ENCODE measurements around the gene COL11A1.
"Not testable (repeated sequence)": the region's sequence is repeated elsewhere in the genome, so short reads cannot be mapped to it uniquely, and the experiment has no call there.

COL11A1 gene

DNA sequence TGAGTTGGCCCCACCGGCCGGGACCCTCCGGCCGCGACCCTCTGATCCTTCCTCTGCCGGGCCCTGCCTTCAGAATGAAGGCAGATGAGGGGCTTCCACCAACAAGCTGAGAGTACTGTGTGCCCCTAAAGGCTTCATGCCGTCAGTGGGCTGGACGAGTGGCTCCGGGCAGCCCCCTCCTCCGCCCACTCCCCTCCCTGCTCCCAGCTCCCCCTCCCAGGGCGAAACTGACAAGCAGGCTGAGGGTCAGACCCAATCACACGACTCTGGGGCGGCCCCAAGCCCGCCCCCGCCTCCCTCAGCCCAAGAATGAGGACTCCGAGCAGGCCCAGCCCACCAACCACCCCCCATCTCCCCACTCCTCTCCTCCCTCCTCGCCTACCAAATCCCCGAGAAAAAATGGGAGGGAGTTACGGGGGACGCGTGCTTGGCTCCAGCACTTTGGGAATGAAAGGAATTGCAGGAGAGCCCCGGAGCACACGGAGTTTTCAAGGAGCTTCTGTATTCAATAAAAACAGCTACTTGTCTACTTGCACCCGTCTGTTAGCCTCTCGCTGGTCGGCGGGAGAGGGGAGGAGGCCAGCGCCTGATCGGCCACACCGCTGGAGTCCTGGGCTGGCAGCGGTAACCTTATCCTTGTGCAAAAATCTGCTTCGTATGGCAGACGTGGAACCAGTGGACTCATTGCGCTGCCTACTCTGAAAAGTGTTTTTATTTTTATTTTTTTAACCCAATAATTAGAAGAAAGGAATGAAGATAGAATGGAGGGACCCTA is at the start of gene COL11A1:
Gene COL11A1, minus strand, starts transcription at position 147 of the 775 bp plus-strand sequence. CDS start 344 bp downstream, outside the sequence.
- DNase-seq = peak in 42 of 56 donors; percentile 12 to 71 (median 40)

DNA sequence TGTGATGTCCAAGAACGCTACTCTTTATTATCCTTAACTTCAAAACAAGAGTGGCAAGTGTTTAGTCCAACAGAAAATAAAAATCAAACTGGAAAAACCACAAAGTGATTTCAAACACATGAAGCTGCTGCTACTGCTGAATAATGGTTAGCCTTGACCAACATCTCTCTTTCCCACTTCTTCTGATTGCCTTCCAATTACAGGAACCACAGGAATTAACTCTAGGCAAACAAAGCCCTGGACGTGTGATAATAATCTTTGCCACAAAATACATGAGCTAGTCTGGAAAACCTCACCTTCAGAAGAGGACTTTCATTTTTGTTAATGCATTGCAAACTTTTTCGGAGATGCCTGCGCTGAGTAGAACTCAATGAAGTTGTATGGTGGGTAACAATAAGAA is 48.6 kb upstream of the COL11A1 start:
- DNase-seq = no peak

DNA sequence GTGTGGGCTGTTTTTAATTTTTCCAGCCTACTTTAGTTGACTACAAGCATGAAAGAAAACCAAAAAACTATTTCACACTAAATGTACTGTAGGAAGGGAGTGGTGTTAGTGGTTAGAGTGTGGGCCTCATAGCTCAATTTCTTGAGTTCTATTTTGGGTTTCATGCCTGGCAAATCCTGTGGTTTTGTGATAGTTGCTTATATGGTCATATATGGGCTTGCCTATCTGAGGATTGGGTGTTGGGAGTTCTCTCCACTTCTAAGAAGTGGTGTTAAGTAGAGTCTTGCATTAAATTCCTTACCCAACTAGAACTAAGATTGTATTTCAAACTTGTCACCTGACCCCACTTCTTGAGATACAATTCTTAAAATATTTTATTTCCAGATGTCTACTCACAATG is 37.8 kb upstream of the COL11A1 start:
- no peak for DNase-seq

DNA sequence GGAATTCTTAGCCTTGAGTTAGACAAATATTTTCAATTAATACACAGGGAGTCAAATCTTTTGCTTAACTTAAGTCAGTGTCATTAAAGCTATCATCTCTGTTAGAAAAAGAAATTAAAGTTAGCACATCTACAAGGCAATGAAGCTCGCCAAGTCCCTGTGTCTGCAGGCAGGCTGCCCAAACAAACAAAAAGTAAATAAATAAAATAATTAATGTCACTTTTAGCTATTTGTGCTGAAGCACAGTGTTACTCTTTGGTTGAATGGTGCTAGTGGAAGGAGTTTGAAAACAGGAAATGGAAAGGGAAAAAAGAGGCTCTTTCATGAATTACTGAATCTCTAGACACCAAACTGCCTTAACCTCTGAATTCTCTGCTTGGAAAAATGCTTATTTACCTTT is 37.1 kb upstream of the COL11A1 start:
- DNase-seq = no peak

DNA sequence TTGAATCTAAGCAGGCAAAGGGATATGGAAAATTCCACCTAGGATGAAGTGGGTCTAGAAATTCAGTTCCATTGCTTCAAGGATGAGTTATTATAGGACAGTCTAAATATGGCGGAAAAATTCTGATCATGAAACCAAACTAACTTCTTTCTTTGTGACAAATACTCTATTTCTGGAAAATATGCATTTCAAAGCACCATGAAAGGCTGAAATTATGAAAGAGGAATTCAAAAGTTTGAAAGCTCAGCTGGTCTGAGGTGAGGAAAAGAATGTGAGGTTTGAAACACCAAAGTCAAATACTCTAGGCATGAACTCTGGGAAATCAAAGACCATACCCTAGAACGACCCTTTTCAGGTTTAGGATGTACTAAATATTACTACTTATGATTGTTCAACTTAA is 36.4 kb upstream of the COL11A1 start:
- no peak for DNase-seq

DNA sequence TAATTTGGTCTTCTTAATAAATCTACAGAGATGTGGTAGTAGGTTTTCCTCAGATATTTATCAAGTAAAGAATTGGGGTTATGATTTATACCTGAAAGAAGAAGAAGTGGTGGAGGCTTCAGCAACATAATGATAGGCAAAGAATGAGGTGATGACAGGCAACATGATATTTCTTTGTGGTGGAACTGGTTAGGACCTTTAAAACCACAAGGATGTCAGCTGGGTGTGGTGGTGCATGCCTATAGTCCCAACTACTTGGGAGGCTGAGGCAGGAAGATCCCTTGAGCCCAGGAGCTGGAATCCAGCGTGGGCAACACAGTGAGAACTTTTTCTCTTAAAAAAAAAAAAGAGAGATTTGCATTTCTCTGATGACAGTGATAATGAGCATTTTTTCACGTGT is 34.1 kb upstream of the COL11A1 start:
- no peak for DNase-seq

DNA sequence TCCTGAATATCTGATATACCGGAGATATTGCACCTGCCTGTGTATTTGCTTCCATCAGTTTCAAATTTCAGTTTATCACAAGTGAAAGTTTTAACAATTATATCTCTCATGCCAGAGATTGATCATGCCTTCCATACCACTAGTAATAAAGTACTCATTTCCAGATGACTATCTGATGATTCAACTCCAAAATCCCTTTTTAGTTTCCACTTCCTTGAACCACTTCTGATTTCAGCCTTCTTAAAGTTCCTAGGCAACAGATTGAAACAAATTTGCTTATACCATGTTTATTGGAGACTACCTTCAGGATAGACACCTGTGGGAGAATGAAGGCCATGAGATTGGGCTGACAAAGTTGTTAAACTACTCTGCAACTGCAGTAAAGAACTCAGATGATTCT is 21.5 kb upstream of the COL11A1 start:
- no peak for DNase-seq

DNA sequence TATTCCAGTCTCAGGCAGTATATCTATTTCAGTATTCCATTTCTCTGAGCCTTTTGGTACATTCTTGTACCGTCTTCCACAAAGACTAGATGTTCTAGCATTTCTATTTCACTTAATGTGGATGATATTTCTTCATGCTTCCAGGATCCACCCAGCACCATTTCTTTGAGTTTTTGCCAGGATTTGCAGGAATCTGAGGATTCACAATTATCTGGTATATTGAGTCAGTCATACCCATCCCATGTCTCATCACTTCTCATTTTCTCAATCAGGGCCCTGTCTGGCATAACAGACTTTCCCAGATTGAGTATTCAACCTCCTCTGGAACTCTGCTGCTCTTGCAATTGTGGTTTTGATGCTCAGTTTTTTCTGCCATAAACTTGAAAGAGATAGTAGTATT is 20.9 kb upstream of the COL11A1 start:
- DNase-seq = no peak

DNA sequence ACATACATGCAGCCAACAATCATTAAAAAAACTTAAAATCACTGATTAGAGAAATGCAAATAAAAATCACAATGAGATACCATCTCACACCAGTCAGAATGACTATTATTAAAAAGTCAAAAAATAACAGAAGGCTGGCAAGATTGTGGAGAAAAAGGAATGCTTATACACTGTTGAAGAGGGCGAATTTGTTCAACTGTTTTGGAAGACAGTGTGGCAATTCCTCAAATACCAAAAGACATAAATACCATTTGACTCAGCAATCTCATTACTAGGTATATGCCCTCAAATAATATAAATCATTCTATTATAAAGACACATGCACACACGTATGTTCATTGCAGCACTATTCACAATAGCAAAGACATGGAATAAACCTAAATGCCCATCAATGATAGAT is 19.9 kb upstream of the COL11A1 start:
- DNase-seq = not testable (repeated sequence)

DNA sequence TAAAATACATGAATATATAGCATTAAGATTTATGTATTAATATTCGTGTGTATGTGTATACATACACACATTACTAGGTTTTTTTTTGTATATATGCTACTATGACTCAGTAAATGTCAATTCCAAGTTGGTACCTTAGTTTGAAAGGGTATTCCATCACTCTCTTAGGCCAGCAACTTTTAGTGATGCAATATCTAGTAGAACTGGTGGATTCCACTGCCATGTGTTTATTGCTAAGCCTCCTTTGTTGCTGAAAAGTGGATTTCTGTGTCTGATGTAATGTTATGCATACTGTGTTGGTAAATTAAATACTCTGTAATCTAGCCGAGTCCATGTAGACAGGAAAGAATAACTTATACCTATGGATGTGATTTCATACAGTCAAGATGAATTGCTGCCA is 16.9 kb upstream of the COL11A1 start:
- DNase-seq = no peak

DNA sequence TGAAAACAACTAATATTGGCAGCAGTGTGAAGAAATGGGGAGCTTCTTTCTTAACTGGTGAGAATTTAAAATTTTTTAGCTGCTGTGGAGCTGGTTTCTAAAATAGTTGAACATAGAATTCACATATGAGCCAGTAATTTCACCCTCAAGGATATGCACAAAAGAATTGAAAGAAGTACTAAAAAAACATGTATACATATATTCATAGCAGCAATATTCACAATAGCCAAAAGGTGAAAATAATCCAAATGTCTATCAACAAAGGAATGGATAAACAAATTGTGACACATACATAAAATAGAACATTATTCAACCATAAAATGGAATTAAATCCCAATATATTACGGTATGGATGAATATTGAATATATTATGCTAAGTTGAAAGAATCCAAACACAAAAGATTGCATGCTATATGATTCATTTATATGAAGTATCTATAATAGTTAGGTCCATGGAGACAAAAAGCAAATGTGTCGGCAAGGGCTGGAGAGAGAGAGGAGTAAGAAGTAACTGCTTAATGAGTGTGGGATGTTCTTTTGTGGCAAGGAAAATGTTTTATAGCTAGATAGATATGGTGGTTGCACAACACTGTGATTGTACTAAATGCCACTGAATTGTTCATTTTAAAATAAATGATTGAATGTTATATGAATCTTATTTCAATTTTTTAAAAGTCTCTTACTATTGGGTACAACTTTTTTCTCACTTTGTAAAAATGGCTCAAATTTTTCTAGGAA is 14.8 kb upstream of the COL11A1 start:
- DNase-seq = no peak

DNA sequence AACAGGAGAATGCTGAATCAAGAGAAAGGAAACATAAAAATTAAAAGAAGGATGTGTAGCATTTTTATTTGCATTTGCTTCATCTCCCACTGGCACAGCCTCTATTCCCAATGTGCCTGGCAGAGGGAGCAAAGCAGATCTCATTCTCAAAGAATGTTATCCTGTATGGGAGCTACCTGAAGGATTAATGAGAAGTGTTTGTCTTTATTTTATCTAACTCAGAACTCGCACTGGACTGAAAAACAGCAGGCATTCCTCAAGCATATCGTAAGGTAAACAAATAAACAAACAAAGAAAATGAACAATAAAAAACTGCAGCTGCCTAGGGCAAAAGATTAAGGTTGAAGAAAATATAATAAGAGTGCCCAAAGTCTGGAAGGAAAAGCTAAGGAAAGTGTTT is 12.7 kb upstream of the COL11A1 start:
- DNase-seq = no peak

DNA sequence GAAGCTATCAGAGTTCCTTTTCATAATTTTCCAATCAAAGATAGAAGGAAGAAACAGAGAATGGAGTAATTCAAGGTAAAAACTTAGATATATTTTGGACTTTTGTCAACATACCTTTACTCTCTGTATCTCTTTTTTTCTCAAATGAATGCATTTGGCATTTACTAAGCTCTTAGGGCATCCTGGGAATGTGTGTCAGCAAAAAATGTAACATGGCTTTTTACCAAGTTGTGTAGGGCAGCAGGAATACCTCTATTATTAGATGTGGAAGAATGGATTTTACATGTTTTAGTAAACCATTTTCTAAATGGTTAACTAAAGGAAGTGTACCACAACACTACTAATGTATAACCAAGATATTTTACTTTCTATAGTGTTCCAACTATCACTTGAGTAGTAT is 4.2 kb upstream of the COL11A1 start:
- DNase-seq = no peak

DNA sequence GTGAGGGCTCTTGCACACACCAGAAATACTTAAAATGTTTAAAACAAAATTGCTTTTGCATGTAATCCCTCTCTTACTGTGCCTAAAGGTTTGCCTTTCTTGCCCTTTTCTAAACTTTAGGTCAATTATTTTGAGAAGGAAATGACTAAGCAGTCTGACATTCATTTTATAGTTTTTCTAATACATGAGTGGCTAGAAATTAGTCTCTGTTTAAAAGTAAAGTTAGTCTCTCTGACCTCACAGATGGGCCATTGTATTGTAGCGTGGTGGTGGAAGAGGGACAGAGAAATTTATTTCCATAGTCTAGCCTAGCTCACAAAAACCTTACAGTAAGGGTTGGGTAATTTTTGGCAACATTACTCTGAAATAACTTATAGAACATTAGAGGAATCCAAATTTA is 3.6 kb upstream of the COL11A1 start:
- DNase-seq = no peak

DNA sequence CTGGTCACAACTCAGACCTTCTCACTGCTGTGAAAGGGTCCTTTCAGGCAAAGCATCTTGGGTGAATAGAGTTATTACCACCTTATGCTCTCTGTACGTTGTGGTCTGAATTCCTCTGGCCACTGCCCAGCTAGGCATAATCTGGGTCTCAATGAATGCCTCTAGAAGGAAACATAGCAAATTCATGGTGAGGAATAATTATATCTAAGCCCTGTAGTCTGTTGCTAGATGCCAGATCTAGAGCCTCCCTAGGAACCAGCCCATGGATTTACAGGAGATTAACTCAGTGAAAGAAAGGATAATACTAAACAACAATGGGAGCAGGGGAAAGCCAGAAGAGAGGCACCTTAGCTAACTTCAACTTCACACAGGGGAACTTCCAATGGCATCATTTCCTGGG is 2.4 kb upstream of the COL11A1 start:
- no peak for DNase-seq

DNA sequence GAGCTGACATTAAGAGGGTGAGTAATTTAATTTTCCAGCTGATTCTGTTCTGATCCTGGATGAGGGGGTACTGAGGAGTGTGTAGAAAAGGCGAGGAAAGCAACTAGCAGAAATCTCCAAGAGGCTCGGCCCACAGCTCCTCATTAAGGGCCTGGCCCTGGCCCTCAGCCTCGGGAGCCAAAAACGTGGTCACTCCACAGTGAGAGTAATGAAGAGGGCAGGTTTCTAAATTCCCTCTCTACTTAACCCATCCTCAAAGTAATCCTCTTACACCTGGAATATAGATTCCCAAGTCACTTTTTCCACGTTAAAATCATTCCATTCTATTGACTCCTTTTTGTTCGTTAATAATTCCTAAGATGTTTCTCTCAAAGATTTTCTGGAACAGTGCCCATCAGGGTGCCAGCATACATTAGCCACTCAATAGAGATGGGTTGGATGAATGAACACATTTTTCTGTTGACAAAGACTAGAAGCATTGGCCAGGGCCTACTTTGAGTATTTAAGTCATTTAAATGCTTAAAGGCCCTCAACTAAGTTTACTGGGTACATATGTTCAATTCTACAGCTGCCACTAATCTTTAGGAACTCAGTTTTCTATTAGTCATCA is 1.1 kb upstream of the COL11A1 start:
- DNase-seq = peak in 6 of 56 donors; percentile 1 to 33 (median 14)

DNA sequence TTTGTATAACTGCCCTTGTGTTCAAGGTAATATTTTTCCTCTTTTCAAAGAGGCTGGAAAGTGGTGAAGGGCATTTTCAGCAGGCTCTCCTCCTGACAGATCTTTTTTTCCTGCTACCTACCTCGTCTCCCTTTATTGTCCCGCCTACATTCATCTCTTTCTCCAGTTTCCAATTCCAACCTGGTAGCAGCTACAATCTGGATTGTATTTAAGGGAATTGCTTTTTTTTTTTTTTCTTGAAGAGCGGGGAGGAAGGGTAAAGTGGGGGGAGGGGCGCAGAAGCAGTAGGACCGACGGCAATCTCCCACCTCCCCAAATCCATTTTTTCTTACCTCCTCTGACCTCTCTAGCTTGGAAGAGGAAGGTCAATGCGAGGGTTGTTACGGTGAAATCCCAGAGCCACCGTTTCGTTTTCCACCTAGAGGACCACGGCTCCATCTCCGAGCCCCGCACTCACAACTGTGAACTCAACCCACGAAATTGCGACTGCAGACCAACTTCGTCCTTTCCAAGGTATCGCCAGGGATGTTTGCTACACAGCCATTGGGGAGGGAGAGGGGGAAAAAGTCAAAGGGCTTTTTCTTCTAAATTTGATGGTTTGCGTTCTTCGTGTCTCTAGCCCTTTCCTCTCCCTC is 464 bp downstream of the COL11A1 start:
- DNase-seq = peak in 3 of 56 donors; percentile 23 to 27 (median 25)

DNA sequence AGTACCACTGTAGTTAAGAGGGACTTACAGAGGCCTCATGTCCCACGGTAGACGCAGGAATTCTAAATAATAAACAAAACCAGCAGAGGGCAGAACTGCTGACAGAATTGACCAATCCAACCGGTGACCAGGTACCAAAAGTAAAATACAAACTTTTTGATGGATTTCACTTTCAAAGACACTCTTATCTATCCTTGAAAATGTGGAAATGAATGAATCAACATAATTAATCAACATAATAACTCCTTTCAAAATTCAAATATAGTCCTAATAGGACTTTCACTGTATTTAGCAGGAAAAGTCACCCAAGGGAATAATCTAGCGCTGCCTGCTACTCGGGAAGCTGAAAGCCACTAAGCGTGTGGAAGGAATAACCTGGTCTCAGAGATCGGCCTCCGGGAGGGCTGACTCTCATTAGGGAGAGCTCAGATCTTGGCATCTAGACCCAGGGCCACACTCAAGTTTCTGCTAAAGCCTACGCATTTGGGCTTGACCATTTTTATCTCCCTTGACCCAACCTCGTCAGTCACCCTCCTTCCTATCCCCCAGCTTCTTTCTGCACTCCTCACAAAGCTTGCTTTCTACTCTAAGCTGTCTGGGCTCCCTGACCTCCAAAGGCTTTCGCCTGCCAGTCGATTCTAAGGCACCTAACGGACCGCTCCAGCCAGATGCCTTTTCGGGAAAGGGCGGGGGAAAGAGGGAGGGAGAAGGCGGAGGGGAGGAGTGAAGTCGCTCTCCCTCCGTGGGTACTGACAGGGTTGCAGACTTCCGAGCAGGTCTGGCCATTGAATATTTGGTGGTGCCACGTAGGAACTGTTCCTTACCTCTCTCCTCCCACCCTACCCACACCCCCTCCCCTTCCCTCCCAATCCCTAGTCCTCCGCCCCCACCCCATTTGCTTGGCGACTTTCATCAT is 1.6 kb downstream of the COL11A1 start:
- DNase-seq = peak in 24 of 56 donors; percentile 3 to 51 (median 20)

DNA sequence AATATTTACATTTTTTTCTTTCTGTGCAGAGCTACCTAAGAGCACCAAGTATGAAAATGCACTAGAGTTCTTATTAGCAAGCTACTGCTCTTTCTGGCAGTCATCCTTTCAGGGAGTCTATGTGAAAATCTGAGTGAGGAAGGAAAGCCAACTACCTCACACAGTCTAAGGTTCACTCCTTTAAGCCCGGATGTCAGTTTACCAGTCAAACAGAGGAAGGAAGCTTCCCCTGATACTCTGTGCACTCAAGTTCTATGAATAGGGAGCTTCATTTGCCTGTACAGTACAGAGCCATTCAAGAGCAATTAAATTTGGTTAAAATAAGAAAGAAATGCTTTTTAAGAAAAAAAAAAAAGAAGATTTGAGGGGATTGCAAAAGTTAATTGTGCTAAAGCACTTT is 6.9 kb downstream of the COL11A1 start:
- DNase-seq = no peak

DNA sequence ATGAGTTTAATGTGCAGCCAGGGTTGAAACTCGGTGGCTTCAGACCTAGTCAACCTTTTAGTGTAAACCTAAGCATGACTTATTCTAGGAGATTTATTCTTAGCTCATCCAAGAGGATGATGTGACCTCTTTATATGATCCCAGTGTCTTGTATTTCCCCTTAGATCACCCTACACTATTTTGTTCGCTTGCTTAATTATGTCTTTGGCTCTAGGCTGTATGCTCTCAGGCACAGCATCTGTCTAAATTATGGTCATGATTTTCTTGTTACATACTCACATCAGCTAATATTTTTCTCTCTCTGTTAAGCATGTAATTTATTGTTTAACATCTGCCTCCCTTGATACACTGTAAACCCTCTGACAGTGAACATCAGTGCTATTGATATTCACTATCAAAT is 19.1 kb downstream of the COL11A1 start:
- DNase-seq = no peak

DNA sequence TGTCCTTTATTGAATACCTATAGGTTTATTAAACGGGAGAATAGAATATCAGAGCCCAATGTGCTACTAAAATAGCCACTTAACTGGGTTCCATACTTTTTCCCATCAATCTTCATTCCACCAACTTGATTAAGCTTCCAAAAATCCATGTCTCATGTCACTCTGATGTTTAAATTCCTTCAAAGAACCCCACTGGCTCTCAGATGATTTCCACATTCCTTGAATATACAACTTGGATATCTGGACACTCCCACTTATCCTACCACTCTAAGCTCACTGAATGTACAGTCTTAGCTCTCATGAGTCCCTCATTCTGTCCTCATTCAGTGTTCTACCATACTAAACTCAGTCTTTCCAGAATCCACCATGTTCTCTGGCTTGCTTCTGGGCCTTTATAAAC is 21.1 kb downstream of the COL11A1 start:
- DNase-seq = no peak

Measured in nucleus accumbens (tissue), 56 donors.